NOMO-1 treated with DMSO at 0.1 percent for 48 hours (cell line): ENCODE results near the gene PARD3.
"Not testable (repeated sequence)": the region's sequence is repeated elsewhere in the genome, so short reads cannot be mapped to it uniquely, and the experiment has no call there.

Experiments used
- DNase-seq: peaks from one replicate; lab custom pipeline; 2025; ENCODE audit not compliant: unreplicated experiment; lab: John Stamatoyannopoulos, UW

The PARD3 gene

DNA sequence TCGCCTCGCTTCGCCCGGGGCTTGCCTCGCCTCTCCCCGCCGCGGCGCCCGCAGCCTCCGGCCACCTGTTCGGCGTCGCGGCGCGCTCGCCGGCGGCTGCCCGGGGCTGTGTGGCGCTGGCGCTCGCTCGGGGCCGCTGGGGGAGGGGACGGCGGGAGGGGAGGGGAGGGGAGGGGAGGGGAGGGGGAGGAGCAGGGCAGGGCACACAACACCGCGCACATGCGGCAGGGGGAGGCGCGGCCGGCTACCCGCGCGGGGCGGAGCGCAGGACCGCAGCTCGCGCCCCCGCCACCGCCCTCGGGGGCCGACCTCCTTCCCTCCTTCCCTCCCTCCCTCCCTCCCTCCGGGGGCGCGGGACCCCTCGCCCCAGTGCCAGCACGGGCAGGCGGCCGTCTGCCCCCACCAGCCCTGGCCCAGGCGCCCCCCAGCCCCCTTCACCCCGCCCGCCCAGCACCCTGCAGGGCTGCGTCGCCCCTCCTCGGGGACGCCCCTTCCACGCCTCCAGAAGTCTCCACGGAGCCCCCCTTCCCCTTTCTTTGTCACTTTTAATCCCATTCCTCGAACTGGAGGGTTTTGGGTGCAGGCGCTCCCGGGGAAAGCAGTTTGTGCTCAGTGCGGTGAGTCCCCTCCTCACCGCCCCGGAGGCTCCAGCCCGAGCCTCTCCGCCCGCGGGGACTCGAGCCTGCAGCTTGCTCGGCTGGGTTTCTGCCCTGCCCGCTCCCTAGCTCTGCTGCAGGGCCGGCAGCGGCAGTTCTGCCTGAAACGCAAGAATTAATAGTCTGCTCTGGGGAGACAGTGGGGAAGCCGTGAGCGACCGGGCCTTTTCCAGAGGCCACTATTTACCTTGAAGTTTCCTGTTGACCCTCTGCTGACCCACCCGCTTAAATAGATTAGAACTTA, at the start of gene PARD3:
Gene PARD3 (minus strand): TSS at position 112 of the 900 bp plus-strand sequence. CDS start 301 bp downstream, outside the sequence.
- no peak for DNase-seq

- DNase-seq: no peak
These were observed 49.3 kb upstream of the PARD3 start for GRCh38 chr10:34864149-34865067.

DNA sequence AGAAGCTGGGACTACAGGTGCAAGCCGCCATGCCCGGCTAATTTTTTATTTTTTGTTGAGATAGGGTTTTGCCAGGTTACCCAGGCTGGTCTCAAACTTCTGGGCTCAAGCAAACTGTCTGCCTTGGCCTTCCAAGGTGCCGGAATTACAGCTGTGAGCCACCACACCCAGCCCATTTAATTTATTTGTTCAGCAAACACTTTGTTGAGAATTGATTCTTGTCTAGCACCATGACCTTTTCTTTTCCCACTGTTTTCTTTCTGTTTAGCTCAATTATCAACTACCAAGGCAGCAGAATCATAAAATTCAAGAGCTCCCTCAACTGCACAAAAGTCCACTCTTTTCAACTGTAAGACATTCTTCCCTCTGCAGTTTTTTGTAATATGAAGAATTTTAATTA, 47.8 kb upstream of the PARD3 start:
- no peak for DNase-seq

DNA sequence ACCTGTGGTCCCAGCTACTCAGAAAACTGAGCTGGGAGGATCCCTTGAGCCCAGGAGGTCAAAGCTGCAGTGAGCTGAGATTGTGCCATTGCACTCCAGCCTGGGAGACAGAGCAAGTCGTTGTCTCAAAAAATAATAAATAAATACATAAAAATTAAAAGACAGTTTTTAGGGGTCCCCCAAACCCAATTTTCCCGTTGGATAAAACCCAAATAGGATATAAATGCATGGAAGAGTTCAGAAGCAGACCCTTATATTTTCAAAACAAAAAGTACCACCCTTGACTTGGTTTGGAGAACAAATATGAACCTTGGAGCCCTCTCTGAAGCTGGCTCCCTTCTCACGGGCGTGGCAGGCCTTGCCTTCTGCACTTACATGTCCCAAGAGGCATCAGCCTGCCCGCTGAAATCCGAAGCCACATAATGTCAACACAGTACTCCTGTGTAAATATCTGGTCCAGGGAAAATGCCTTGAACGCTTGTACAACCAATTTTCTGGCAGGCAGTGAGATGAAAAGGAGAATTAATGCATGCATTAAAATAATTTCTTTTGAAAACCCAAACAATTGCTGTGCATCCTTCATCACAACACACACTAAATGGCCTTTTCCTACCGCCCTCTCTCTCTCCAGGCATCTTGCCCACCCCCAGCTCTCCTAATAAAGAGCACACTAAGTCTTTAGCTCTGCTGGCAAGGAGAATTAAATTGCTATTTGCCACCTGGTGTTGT, 46.4 kb upstream of the PARD3 start:
- DNase-seq: no peak

DNA sequence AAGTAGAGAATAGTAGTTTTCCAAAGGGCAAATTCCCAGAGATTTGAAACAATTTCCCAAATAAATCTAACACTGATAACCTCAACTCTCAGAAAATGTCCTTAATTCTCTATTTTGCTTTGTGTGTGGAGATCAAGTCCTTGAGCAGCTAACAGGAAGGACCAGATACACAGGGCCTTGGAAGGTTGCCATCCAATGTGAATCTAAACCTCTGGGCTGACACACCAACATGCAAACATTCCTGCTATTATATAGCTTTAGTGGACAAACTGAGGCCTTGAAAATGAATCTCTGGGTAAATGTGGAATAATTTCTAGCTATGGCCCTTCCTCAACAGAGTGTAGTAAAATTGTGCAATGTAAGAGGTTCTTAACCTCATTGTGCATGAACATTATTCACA, 44.1 kb upstream of the PARD3 start:
- no peak for DNase-seq

DNA sequence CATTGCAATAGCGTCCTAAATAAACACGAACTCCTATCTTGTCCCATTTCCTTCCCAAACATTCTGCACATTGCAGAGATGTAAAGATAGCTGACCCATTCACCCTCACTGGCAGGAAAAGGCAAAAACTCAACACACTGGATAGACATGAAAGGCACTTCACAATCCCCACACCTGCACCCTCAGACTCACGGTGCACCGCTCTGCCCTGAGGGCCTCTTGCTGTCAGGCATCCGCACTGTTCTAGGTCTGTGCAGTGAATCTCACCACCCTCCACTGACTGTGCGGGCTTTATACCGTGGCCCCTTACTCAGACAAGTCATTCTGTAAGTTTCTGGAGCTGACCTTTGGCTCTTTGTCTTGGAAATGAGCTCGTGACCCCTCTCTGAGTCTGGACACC, 42.9 kb upstream of the PARD3 start:
- DNase-seq: no peak

DNA sequence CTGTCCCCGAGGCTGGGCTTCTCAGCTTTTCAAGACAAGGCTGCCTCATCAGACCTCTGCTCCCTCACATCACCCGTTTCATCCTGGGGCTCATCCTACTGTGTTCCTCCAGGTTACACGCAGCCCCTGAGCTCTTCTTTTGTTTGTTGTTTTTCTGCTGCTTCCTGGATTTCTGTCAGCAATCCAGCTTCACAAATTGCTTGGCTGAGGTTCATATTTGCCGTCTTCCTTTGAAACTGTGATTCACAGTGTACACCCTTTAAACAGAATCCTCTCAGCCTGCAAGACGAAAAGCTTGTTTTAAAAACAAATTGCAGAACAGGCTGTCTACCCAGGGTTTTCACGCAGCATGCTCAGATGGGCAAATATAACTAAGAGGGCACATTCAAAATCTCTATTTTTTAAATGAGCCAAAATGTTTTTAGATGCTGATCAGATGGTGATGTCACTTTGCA, 39.1 kb upstream of the PARD3 start:
- no peak for DNase-seq

- no peak for DNase-seq
These were observed 38.3 kb upstream of the PARD3 start for GRCh38 chr10:34853357-34853756.

GRCh38 chr10:34850558-34850957, 35.5 kb upstream of the PARD3 start:
- DNase-seq: no peak

GRCh38 chr10:34850036-34850435, 34.9 kb upstream of the PARD3 start:
- DNase-seq: no peak

DNA sequence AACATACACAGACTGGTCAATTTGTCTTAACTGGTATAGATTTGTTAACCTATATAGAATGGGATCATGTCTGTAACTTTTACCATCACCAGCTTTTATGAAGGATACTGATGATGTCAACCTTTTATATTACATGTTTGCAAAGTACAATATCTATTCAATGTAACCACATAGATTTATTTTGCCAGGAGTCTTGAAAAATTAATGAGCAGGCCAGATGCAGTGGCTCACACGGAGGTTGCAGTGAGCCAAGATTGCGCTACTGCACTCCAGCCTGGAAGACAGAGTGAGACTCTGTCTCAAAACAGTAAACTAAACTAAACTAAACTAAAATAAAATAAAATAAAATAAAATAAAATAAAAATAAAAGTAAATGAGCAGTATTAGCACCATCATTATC, 30.0 kb upstream of the PARD3 start:
- DNase-seq: no peak

DNA sequence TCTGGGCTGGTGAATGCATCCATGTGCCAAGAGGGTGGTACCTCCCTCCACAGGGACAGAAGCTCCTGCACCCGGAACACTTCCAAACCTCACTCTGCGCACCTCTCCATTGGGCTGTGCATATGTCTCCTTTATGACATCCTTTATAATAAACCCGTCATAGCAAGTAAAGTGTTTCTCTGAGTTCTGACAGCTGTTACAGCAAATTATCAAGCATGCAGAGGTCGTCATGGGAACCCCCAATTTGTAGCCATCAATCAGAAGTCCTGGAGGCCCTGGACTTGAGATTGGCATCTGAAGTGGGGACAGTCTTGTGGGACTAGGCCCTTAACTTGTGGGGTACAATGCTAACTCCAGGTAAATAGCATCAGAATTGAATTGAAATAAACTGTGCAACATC, 29.4 kb upstream of the PARD3 start:
- no peak for DNase-seq

GRCh38 chr10:34843470-34843869, 28.4 kb upstream of the PARD3 start:
- not testable (repeated sequence) for DNase-seq

DNA sequence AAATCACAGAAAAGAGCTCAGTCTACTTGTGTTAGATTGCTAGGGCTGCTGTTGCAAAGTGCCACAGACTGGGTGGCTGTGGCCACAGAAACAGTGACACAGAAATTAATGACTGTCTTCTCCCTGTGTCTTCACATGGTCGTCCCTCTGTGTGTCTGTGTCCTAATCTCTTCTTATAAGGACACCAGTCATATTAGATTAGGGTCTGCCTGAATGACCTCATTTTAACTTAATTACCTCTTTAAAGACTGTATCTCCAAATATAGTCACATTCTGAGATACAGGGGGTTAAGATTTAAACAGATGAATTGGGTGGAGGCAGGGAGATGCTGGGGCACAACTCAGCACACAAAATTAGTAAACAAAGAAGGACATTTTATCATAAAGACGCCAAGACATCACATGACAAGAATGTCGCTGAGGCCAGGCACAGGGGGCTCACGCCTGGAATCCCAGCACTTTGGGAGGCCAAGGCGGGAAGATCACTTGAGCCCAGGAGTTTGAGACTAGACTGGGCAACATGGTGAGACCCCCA, 23.3 kb upstream of the PARD3 start:
- DNase-seq: no peak

GRCh38 chr10:34835908-34836508, 20.9 kb upstream of the PARD3 start:
- DNase-seq: no peak

- DNase-seq: no peak
These were observed 19.2 kb upstream of the PARD3 start for GRCh38 chr10:34834274-34834673.

DNA sequence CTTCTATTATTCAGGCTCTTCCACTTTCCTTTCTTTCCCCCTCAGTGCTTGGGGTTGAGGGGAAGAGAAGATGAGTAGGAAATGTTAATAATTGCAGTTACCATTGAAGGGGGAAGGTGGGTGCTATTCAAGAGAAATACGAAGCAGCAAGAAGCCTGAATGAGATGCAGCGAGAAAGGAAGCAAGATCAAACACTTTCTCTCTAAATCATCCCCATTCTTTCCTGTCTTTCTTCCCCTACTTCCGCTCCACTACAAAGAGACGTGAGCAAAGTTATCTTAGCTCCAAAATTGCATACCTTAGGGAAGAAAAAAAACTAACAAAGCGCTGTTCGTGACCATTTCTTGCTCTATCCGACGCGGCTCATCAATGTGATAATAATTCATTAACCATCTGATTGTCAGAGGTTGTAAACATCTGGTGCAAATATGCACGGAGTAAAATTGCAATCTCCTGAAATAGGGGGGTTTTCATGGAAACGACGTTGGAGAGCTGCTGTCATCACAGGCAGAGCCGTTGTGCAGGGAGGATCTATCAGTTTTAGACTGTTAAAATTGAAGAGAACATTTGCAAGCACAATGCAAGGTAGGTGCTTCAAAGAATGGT, 15.2 kb upstream of the PARD3 start:
- no peak for DNase-seq

- DNase-seq: no peak
These were observed 12.0 kb upstream of the PARD3 start for GRCh38 chr10:34826857-34827766.

DNA sequence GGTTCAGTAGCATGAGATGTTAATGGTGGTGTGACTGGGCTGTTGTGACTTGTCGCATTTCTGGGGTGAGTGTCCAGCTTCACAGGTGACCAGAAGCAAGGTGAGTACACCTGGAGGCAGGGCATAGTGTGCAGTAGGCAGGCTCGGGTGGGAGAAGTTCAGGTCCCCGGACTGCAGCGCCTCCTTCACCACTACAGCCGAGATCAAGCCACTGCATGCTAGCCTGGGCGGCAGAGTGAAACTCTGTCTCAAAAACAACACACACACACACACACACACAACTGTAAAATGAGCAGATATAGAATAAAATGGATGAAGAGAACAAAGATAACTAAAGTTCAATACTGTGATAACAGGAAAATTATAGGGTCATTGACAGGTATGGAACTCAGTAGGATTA, 11.1 kb upstream of the PARD3 start:
- DNase-seq: no peak
